Melanocyte of skin (primary cell): ENCODE data around the gene KCNA2. TPM values are rescaled to one million over a fixed set of nuclear protein-coding genes. Genes with fewer than 3 reads are reported as not detected.

Experiments
- total RNA-seq, 2 donors: library from RNA; depleted of rRNA; stranded (reverse); fragments of >200 nt; gene quantifications; 2 replicates each; pipeline ENCODE4 v1.2.3, GENCODE V29; 2012

Gene KCNA2
- total RNA-seq, result under 1 TPM; 0.33 to 0.69 TPM

DNA sequence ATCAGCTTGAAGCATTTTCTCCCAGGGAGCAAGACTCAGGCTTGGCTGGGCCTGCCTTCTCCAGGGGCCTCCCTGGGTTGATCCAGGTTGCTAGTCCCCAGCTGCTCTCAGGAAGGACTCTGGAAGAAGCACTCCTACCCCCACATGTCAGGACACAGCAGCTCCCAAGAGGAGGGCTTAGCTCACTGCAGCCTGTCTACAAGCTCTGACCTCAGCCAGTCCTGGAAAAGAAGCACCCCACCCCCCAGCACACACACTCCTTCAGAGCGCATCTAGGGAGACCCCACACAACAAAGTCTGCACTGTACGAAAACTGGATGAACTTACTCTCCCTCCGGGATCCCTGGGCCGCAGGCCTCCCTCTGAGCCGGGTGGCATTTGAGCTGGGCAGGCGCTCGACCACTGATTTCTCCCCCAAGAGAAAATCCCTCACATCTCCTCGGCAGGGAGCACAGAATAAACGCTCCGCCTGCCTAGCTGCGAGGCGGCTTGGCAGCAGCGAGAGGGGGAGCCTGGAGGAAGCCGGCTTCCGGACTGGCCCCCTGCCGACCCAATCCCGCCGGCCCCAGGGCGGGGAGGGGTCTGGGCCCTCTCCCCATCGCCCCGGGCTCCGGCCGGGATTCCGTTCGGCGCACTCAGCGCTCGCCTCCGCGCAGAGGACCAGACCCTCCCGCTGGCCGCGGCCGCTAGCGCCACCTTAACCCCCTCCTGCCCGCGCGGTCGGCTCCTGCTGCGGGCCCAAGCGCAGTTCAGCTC is at the start of gene KCNA2:
Gene KCNA2 (minus strand): TSS at position 458 of the 756 bp plus-strand sequence. CDS start 1,576 bp downstream, outside the sequence.

Other genes starting within 250 kb of the KCNA2 start
- 10 to 100 TPM; 26.0 to 34.1 TPM for gene SLC16A4, start 215.3 kb downstream of the KCNA2 start, total RNA-seq
- gene LAMTOR5, start 198.7 kb downstream of the KCNA2 start, total RNA-seq, result 10 to 100 TPM; 69.2 to 89.6 TPM
- gene PROK1, start 155.2 kb downstream of the KCNA2 start, total RNA-seq, result not detected
- not detected for gene KCNA10, start 87.2 kb downstream of the KCNA2 start, total RNA-seq
- not detected for gene KCNA3, start 68.6 kb upstream of the KCNA2 start, total RNA-seq